Panc1 (cell line): ENCODE results near the gene KATNAL1. TPM values are rescaled to one million over a fixed set of nuclear protein-coding genes. Genes with fewer than 3 reads are reported as not detected.

Source experiments
- ATAC-seq: fragments of 200-7000 bp; cut with Tn5 transposase; 2 replicates; pipeline ENCODE4 v1.9.1; 2020; ENCODE audit warnings: mild to moderate bottlenecking, moderate library complexity
- BruUV-seq: library from RNA; stranded (reverse); fragments of 400-500 nt; replicated peaks from 2 replicates; lab custom pipeline; 2021; lab: Mats Ljungman, UMichigan
- CTCF ChIA-PET: fragments of 300-600 bp; sonication (Branson Sonifier 250); formaldehyde crosslinking; loops from one replicate; lab custom pipeline; 2022; ENCODE audit warnings: antibody characterized with exemption; lab: Charles Lee
- POLR2A ChIA-PET: fragments of 300-600 bp; sonication (Branson Sonifier 250); formaldehyde crosslinking; loops from one replicate; lab custom pipeline; 2022; ENCODE audit warnings: antibody characterized with exemption; lab: Charles Lee
- DNase-seq: peaks from one replicate; pipeline ENCODE4 v3.0.0-alpha.2; 2010; ENCODE audit warnings: low read depth, low spot score
- H3K27ac ChIP-seq: 2 replicates; pipeline ENCODE4 v1.5.1; 2011; ENCODE audit warnings: mild to moderate bottlenecking, low read length, inconsistent platforms
- H3K27me3 ChIP-seq: fragments of 200-500 bp; sonication (Bioruptor generic); 2 replicates; pipeline ENCODE4 v1.6.0; 2014; ENCODE audit warnings: low read length, inconsistent platforms; ENCODE audit not compliant: control insufficient read depth, insufficient read depth
- H3K36me3 ChIP-seq: fragments of 200-500 bp; sonication (Bioruptor generic); 2 replicates; pipeline ENCODE4 v1.5.1; 2014; ENCODE audit warnings: inconsistent platforms, mild to moderate bottlenecking, low read length, moderate library complexity; ENCODE audit not compliant: control insufficient read depth, insufficient read depth
- H3K4me1 ChIP-seq: 2 replicates; pipeline ENCODE4 v1.5.1; 2011; ENCODE audit warnings: inconsistent platforms, mild to moderate bottlenecking, low read length, moderate library complexity; ENCODE audit not compliant: control insufficient read depth, insufficient read depth
- H3K4me3 ChIP-seq, 2 experiments: 2 replicates each; pipeline ENCODE4 v1.5.1; 2011 to 2012; ENCODE audit warnings: low read depth in 2 of 2, low read length in 2 of 2, mild to moderate bottlenecking in 2 of 2, inconsistent platforms in 1 of 2, moderate library complexity in 1 of 2
- H3K9me3 ChIP-seq: fragments of 200-500 bp; sonication (Bioruptor generic); 2 replicates; pipeline ENCODE4 v1.5.1; 2014; ENCODE audit warnings: low read depth, mild to moderate bottlenecking, inconsistent platforms, low read length, moderate library complexity; ENCODE audit not compliant: control insufficient read depth, insufficient read depth
- CTCF ChIP-seq: fragments of 450-650 bp; IDR thresholded peaks from 2 replicates; pipeline ENCODE4 v1.5.1; 2017; ENCODE audit warnings: mild to moderate bottlenecking
- POLR2AphosphoS5 ChIP-seq: IDR thresholded peaks from 2 replicates; pipeline ENCODE4 v1.6.1; 2012; ENCODE audit warnings: mild to moderate bottlenecking, low read depth, low read length, moderate library complexity
- REST ChIP-seq, 2 experiments: IDR thresholded peaks; 2 replicates each; pipeline ENCODE4 v1.6.1; 2011 to 2012; ENCODE audit warnings: low read depth in 2 of 2, control low read depth in 1 of 2, low read length in 1 of 2, mild to moderate bottlenecking in 1 of 2, moderate library complexity in 1 of 2; ENCODE audit not compliant: insufficient read depth in 1 of 2
- SIN3A ChIP-seq: IDR thresholded peaks from 2 replicates; pipeline ENCODE4 v1.6.1; 2012; ENCODE audit warnings: low read depth, mild to moderate bottlenecking, low read length, moderate library complexity, borderline replicate concordance; ENCODE audit not compliant: insufficient read depth
- TCF7L2 ChIP-seq: IDR thresholded peaks from 2 replicates; pipeline ENCODE4 v1.6.1; 2011; ENCODE audit warnings: mild to moderate bottlenecking, low read depth, low read length, inconsistent platforms
- in situ Hi-C: cut with HindIII; loops from 2 replicates; pipeline ENCODE4 v1.10.0; 2016; ENCODE audit warnings: low sequenced_read_pairs, low pct_unique_long_range_greater_than_20kb
- intact Hi-C: fragments of 100-400 bp; cut with micrococcal nuclease; formaldehyde crosslinking; loops from one replicate; pipeline ENCODE4 v1.10.0; 2022; ENCODE audit not compliant: unreplicated experiment
- total RNA-seq: library from RNA; stranded (reverse); gene quantifications from one replicate; pipeline ENCODE4 v1.2.1, GENCODE V29; 2021; ENCODE audit not compliant: unreplicated experiment

The KATNAL1 gene
- total RNA-seq, 1 experiment from 2014 or later = 34.3 TPM

- Histone ChIP-seq H3K4me3 (no peak overlapping the region), H3K36me3 (no peaks in the 10 kb centered on the region), H3K9me3 (peaks cover 3% of the 10 kb centered on the region; the same call in 1 of the 2 replicates), H3K27ac (no peak overlapping the region), H3K4me1 (no peaks in the 10 kb centered on the region), H3K27me3 (no peaks in the 10 kb centered on the region)
- no TSS peak for BruUV-seq
- no peak for ATAC-seq
- no peak for TF ChIP-seq TCF7L2
- no peak for TF ChIP-seq POLR2AphosphoS5
- no peak for TF ChIP-seq REST (IDR thresholded peaks at IDR 0.05; ENCODE audit: insufficient read depth in 1 of 2, low read depth in 2 of 2, low read length in 1 of 2)
- no peak for TF ChIP-seq SIN3A
- TF ChIP-seq CTCF = no peak
- no peak for DNase-seq
- in situ Hi-C loops (no loop called here), intact Hi-C loops (no loop called here)
- POLR2A ChIA-PET = interaction anchor here (0.7 kb wide), 2 partner anchors 35 to 165 kb away, joined by 3 read pairs; no protein-coding TSS in a partner anchor
- CTCF ChIA-PET = no interaction called here
Measured at GRCh38 chr13:30352121-30352520, 44.8 kb upstream of the KATNAL1 start.

GRCh38 chr13:30346789-30347167 is 39.4 kb upstream of the KATNAL1 start:
- no TSS peak for BruUV-seq
- POLR2A ChIA-PET = no interaction called here
- TF ChIP-seq SIN3A (no peak), TCF7L2 (no peak), POLR2AphosphoS5 (no peak), CTCF (no peak), REST (IDR thresholded peaks at IDR 0.05; ENCODE audit: insufficient read depth in 1 of 2, low read depth in 2 of 2, low read length in 1 of 2) (no peak)
- ATAC-seq = no peak
- in situ Hi-C loops (no loop called here), intact Hi-C loops (no loop called here)
- Histone ChIP-seq H3K4me1 (peaks cover 8% of the 10 kb centered on the region), H3K36me3 (no peaks in the 10 kb centered on the region), H3K9me3 (no peaks in the 10 kb centered on the region), H3K27ac (no peak overlapping the region), H3K27me3 (no peaks in the 10 kb centered on the region), H3K4me3 (no peak overlapping the region)
- CTCF ChIA-PET = no interaction called here
- no peak for DNase-seq
